ENCODE results near the gene CRCP. TPM values are rescaled to one million over a fixed set of nuclear protein-coding genes. Genes with fewer than 3 reads are reported as not detected.
A peak's percentile ranks its signal among the peaks of the same experiment; 100 is the strongest.
"Not testable (repeated sequence)": the region's sequence is repeated elsewhere in the genome, so short reads cannot be mapped to it uniquely, and the experiment has no call there.

Gene CRCP
- total RNA-seq, 4 donors from 2014 or later: 45.9 to 61.9 (median 54.2) TPM

DNA sequence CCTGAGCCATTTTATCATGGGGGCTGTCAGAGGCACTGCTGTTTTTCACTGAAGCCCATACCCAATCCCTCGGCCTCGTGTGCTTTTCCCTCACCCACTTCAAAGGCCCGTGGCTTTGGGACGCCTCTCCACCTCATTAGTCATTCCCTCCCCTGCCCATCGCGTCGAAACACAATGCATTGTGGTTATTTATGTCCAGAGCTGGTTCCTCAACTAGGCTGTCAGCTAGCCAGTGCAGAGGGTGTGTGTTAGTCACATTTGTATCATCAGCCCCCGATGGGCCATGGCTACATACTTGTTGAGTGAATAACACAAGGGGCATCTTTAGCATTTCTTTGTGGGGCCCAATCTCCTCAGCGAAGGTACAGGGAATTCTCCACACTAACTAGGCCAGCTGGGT is 3.8 kb upstream of the CRCP start:
- no peaks in the 10 kb centered on the region for H3K9me3 ChIP-seq
- no peaks in the 10 kb centered on the region for H3K27me3 ChIP-seq
- no peak overlapping the region for H3K27ac ChIP-seq (replicated peaks in 1 of 4)
- H3K4me1 ChIP-seq: peaks cover 8 to 15% (median 14%) of the 10 kb centered on the region in 4 donors
- no peaks in the 10 kb centered on the region for H3K36me3 ChIP-seq
- 66% methylated on average over 9 of the region's 9 CpGs for WGBS
- DNase-seq (ENCODE audit: extremely low spot score): no peak
- no peak overlapping the region for H3K4me3 ChIP-seq
- TF ChIP-seq POLR2A (IDR thresholded peaks at IDR 0.05; ENCODE audit: low read depth) (no peak), POLR2AphosphoS5 (IDR thresholded peaks at IDR 0.05) (no peak), EP300 (IDR thresholded peaks at IDR 0.05) (no peak)
- TF ChIP-seq, protein P1, sequence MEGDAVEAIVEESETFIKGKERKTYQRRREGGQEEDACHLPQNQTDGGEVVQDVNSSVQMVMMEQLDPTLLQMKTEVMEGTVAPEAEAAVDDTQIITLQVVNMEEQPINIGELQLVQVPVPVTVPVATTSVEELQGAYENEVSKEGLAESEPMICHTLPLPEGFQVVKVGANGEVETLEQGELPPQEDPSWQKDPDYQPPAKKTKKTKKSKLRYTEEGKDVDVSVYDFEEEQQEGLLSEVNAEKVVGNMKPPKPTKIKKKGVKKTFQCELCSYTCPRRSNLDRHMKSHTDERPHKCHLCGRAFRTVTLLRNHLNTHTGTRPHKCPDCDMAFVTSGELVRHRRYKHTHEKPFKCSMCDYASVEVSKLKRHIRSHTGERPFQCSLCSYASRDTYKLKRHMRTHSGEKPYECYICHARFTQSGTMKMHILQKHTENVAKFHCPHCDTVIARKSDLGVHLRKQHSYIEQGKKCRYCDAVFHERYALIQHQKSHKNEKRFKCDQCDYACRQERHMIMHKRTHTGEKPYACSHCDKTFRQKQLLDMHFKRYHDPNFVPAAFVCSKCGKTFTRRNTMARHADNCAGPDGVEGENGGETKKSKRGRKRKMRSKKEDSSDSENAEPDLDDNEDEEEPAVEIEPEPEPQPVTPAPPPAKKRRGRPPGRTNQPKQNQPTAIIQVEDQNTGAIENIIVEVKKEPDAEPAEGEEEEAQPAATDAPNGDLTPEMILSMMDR (IDR thresholded peaks at IDR 0.05): no peak
- intact Hi-C loops (cut with DNase I): no loop called here

DNA sequence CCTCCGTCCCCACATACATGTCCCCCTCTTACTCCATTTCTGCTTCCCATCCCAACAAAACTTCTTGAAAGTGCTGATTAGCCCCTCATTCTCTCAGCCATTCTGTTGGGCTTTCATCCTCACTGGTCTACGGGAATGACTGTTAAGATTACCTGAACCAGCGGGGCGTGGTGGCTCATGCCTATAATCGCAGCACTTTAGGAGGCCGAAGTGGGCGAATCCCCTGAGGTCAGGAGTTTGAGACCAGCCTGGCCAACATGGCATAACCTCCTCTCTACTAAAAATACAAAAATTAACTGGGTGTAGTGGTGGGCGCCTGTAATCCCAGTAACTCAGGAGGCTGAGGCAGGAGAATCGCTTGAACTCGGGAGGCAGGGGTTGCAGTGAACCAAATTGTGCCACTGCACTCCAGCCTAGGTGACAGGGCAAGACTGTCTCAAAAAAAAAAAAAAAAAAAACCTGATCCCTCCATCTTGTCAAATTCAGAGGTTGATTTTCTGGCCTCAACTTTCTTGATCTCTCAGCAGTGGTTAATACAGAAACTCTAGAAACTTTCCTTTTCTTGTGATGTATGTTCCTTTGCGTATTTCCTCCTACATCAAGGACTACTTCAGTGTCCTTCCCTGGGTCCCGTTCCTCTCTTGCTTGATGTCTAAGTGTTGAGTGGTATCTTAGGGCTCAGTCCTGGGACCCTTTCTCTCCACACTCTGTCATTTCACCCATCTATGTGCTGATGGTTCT is 2.2 kb downstream of the CRCP start:
- H3K9me3 ChIP-seq; intact Hi-C loops (cut with DNase I); H3K36me3 ChIP-seq; H3K4me3 ChIP-seq; H3K27me3 ChIP-seq; H3K27ac ChIP-seq (replicated peaks in 1 of 4); DNase-seq (ENCODE audit: extremely low spot score): not testable (repeated sequence)
- 92% methylated on average over 12 of the region's 12 CpGs for WGBS
- H3K4me1 ChIP-seq: peaks cover 42 to 57% (median 54%) of the 10 kb centered on the region in 4 donors

DNA sequence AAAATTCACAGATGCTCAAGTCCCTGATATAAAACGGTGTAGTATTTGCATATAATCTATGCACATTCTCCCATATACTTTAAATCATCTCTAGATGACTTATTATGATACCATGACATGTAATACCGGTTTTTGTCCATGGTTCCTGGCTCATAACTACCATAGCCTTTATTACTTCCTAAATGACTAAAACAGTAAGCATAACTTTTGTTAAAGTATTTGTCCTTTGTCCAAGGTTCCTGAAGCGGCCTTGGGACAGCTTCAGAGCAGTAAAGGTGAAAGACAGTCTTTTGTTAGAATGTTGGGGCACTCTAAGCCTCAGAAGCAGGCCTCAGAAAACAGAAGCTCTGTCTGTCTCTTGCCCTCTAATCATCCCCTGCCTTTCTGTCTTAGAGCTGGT is 4.0 kb downstream of the CRCP start:
- Histone ChIP-seq H3K36me3 (no peaks in the 10 kb centered on the region), H3K27ac (replicated peaks in 1 of 4) (no peak overlapping the region), H3K27me3 (no peaks in the 10 kb centered on the region), H3K9me3 (no peaks in the 10 kb centered on the region), H3K4me3 (no peak overlapping the region), H3K4me1 (peaks cover 47 to 62% (median 56%) of the 10 kb centered on the region in 4 donors)
- WGBS: 77% methylated on average over 3 of the region's 3 CpGs
- TF ChIP-seq, protein P1 (IDR thresholded peaks at IDR 0.05): no peak
- TF ChIP-seq EP300 (IDR thresholded peaks at IDR 0.05): no peak
- no peak for TF ChIP-seq POLR2AphosphoS5 (IDR thresholded peaks at IDR 0.05)
- TF ChIP-seq POLR2A (IDR thresholded peaks at IDR 0.05; ENCODE audit: low read depth): no peak
- intact Hi-C loops (cut with DNase I): no loop called here
- DNase-seq (ENCODE audit: extremely low spot score): no peak

- intact Hi-C loops (cut with DNase I): no loop called here
- H3K4me1 ChIP-seq: peaks cover 45 to 59% (median 53%) of the 10 kb centered on the region in 4 donors
- no peaks in the 10 kb centered on the region for H3K27me3 ChIP-seq
- no peak overlapping the region for H3K4me3 ChIP-seq
- DNase-seq (ENCODE audit: extremely low spot score): no peak
- H3K27ac ChIP-seq (replicated peaks in 1 of 4): peak overlapping the region in 1 of 4 donors; percentile 0
- no peak for TF ChIP-seq POLR2A (IDR thresholded peaks at IDR 0.05; ENCODE audit: low read depth)
- no peak for TF ChIP-seq POLR2AphosphoS5 (IDR thresholded peaks at IDR 0.05)
- TF ChIP-seq, protein P1 (IDR thresholded peaks at IDR 0.05): no peak
- TF ChIP-seq EP300 (IDR thresholded peaks at IDR 0.05): no peak
- H3K36me3 ChIP-seq: no peaks in the 10 kb centered on the region
- H3K9me3 ChIP-seq: no peaks in the 10 kb centered on the region
- WGBS: 69% methylated on average over 4 of the region's 4 CpGs
These were observed 4.7 kb downstream of the CRCP start for GRCh38 chr7:66119245-66119850.

GRCh38 chr7:66123175-66123528 is 8.5 kb downstream of the CRCP start:
- WGBS: 89% methylated on average over 9 of the region's 9 CpGs
- H3K27me3 ChIP-seq: no peaks in the 10 kb centered on the region
- no peaks in the 10 kb centered on the region for H3K36me3 ChIP-seq
- H3K4me1 ChIP-seq: peaks cover 53 to 56% (median 54%) of the 10 kb centered on the region in 4 donors
- DNase-seq (ENCODE audit: extremely low spot score): no peak
- H3K27ac ChIP-seq (replicated peaks in 1 of 4): no peak overlapping the region
- H3K4me3 ChIP-seq: no peak overlapping the region
- TF ChIP-seq POLR2A (IDR thresholded peaks at IDR 0.05; ENCODE audit: low read depth): no peak
- TF ChIP-seq, protein P1 (IDR thresholded peaks at IDR 0.05): no peak
- TF ChIP-seq POLR2AphosphoS5 (IDR thresholded peaks at IDR 0.05): no peak
- no peak for TF ChIP-seq EP300 (IDR thresholded peaks at IDR 0.05)
- H3K9me3 ChIP-seq: no peaks in the 10 kb centered on the region
- intact Hi-C loops (cut with DNase I): no loop called here

- H3K27me3 ChIP-seq; DNase-seq (ENCODE audit: extremely low spot score); intact Hi-C loops (cut with DNase I); H3K9me3 ChIP-seq; H3K4me3 ChIP-seq; H3K36me3 ChIP-seq: not testable (repeated sequence)
- 70% methylated on average over 5 of the region's 5 CpGs for WGBS
- peaks cover 41 to 45% (median 43%) of the 10 kb centered on the region in 4 donors for H3K4me1 ChIP-seq
- H3K27ac ChIP-seq (replicated peaks in 1 of 4): peak overlapping the region in 2 of 4 donors; percentile 31 to 33
These were observed 9.9 kb downstream of the CRCP start for GRCh38 chr7:66124569-66124861.
